ENCODE results near the gene NOS3.
A peak's percentile ranks its signal among the peaks of the same experiment; 100 is the strongest.

NOS3 gene

DNA sequence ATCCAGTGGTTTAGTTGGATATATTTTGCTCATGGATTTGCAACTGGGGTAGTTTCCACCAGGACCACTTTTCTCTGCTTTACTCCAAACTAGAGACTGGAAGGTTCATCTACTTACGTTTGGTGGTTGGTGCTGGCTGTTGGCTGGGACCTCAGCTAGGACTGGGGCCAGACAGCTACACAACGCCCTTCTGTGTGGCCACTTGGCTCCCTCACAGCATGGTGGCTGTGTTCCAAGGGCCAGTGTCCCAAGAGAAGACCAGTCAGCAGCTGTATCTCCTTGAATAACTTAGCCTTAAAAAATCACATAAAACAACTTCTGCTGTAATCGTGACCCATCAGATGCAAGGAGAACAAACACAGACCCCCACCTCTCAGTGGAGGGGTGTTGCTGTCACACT lies 8.5 kb upstream of the NOS3 start:
- no peak for DNase-seq (ENCODE audit: low read depth)
- TF ChIP-seq, protein P1, sequence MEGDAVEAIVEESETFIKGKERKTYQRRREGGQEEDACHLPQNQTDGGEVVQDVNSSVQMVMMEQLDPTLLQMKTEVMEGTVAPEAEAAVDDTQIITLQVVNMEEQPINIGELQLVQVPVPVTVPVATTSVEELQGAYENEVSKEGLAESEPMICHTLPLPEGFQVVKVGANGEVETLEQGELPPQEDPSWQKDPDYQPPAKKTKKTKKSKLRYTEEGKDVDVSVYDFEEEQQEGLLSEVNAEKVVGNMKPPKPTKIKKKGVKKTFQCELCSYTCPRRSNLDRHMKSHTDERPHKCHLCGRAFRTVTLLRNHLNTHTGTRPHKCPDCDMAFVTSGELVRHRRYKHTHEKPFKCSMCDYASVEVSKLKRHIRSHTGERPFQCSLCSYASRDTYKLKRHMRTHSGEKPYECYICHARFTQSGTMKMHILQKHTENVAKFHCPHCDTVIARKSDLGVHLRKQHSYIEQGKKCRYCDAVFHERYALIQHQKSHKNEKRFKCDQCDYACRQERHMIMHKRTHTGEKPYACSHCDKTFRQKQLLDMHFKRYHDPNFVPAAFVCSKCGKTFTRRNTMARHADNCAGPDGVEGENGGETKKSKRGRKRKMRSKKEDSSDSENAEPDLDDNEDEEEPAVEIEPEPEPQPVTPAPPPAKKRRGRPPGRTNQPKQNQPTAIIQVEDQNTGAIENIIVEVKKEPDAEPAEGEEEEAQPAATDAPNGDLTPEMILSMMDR (IDR thresholded peaks at IDR 0.05; ENCODE audit: insufficient read depth, low read depth, low read length, missing control alignments), result no peak
- H3K4me3 ChIP-seq (ENCODE audit: low read length), result no peak overlapping the region

DNA sequence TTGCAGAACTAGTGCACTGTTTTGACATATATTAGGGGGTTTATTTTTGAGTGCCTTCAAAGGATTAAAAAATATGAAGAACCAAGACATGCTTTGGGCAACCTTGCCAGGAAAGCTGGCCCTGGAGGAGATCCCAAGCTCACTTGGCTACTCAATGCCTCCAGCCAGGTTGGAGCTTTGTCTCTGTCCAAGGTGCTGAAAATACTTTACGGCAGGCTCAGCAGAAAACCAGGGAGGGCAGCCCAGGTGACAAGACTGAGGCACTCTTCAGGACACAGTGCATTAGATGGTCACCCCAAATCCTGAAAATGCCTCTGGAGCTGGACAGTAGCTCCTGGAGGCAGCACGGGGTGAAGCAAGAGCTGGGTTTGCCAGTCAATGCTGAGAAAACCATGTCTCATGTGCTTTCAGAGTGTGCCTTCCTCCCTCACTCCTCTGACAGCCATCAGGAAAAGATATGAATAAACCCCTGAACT lies 6.9 kb upstream of the NOS3 start:
- H3K4me3 ChIP-seq (ENCODE audit: low read length), result no peak overlapping the region
- DNase-seq (ENCODE audit: low read depth), result peak; percentile 62
- TF ChIP-seq, protein P1 (IDR thresholded peaks at IDR 0.05; ENCODE audit: insufficient read depth, low read depth, low read length, missing control alignments), result no peak

DNA sequence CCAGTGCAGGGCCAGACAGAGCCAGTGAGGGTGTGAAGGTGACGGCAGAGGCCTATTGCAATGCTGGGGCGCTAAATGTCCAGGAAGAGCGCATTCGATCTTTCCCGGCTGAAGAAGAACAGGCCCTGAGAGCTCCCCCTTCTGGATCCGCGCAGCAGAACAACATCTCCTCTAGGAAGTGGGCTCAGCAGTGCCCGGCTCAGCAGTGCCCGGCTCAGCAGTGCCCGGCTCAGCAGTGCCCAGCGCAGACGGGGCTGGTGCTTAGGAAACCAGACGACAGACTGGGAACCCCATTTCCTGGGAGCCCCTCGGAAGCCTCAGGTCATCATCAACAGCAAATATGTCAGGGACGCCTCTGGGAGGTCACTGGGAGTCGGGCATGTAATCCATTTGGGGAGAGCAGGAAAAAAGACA lies 4.7 kb upstream of the NOS3 start:
- H3K4me3 ChIP-seq (ENCODE audit: low read length), result no peak overlapping the region
- TF ChIP-seq, protein P1 (IDR thresholded peaks at IDR 0.05; ENCODE audit: insufficient read depth, low read depth, low read length, missing control alignments), result peak; percentile 80
- DNase-seq (ENCODE audit: low read depth), result peak; percentile 60

DNA sequence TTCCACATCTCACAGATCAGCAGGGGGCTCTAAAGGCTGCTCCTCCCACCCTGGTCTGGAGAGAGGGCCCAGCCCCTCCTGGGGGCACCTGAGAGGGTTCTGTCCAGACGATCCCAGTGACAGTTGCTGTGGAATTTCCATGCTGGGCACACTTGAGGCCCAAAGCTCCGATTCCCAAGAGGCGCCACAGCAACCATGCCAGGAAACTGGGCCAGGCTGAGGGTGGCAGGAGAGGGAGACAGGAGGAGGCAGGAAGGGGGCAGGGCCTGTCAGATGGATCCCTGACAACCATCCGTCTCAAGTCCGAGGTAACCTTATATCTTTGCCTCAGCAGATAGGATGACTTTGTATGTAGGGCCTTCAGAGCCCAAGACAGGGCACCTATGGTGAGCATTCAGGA lies 4.3 kb upstream of the NOS3 start:
- DNase-seq (ENCODE audit: low read depth), result no peak
- no peak overlapping the region for H3K4me3 ChIP-seq (ENCODE audit: low read length)
- TF ChIP-seq, protein P1 (IDR thresholded peaks at IDR 0.05; ENCODE audit: insufficient read depth, low read depth, low read length, missing control alignments), result no peak

DNA sequence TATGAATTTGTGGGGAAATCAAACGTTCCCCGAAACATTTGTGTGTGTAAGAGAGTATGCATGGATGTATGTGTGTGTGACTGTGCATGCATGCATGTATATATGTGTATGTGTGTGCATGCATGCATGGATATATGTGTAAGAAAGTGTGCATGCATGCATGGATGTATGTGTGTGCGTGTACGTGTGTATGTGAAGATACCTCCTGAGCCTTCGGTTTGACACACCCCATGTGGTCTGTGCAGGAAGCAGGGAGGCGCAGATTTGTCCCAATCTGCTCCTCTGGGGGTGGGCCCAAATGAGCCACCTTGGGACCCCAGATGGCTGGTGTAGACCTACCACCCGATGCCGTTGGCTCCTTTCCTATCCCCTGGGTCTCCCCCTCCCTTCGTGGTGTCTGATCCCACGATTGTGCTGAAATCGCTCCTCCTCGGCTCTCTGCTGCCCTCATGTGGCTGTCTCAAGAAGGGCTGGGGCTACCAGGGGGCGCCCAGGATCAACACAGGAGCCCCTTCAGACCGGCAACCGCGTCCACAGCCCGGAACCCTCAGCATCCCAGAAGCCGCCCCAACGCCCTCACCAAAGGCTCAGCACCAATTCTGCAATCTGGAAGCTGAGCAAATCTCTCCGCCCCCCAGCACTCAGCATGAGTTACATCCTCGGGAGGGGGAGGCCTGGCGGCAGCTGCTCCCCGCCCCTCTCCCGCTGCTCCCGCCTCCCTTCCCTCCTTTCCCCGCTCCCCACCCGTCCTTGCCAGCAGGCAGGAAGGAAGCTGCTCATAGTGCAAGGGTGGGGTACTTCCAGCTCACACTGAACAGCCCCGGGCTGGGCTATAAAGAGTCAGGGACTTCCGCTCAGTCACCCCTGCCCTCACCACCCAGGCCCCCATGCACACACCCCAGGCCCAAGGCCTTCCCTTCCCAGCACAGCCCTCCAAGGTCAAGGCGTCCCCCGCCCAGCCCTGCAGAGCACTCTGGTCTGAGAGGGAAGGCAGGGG lies 2.3 kb upstream of the NOS3 start:
- DNase-seq (ENCODE audit: low read depth), result no peak
- TF ChIP-seq, protein P1 (IDR thresholded peaks at IDR 0.05; ENCODE audit: insufficient read depth, low read depth, low read length, missing control alignments), result peak; percentile 58
- H3K4me3 ChIP-seq (ENCODE audit: low read length), result no peak overlapping the region

DNA sequence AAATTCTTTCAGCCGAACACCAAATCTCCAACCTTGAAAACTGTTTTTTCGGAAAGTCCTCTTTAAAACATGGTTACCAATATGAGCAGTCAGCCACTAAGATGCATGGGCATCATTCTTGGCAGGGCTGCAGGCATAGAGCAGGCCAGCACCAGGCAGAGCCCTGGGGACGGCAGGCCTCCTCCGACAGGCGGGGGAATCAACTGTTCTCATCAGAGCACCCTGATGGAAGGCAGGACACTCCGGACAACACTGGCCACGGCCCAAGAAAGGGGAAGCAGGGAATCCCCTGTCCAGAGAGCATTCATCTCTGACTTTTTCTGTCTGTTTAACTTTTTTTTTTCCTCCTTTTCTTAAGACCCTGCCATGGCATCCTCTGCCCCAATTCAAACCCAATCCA lies 1.4 kb upstream of the NOS3 start:
- TF ChIP-seq, protein P1 (IDR thresholded peaks at IDR 0.05; ENCODE audit: insufficient read depth, low read depth, low read length, missing control alignments), result no peak

More for the DNA sequence above, 1.4 kb upstream of the NOS3 start:
- no peak overlapping the region for H3K4me3 ChIP-seq (ENCODE audit: low read length)
- DNase-seq (ENCODE audit: low read depth), result no peak
